Hematopoietic multipotent progenitor cell treated with erythropoietin and hydrocortisone succinate and interleukin-3 and kit ligand, for 17 days (in vitro differentiated cells): ENCODE results near the gene CASQ2.

ENCODE experiments used
- DNase-seq: peaks from one replicate; pipeline ENCODE4 v3.0.0-alpha.2; 2015; ENCODE audit warnings: low spot score

Gene CASQ2

GRCh38 chr1:115768549-115768948 lies at the start of gene CASQ2:
Gene CASQ2 (minus strand): TSS chr1:115768714. CDS start chr1:115768541, 173 bp downstream.
- no peak for DNase-seq

- DNase-seq: no peak
Measured at GRCh38 chr1:115815694-115816093, 47.2 kb upstream of the CASQ2 start.

GRCh38 chr1:115814685-115815398 lies 46.3 kb upstream of the CASQ2 start:
- DNase-seq: no peak

GRCh38 chr1:115813727-115814126 lies 45.2 kb upstream of the CASQ2 start:
- no peak for DNase-seq

- DNase-seq: no peak
Measured at GRCh38 chr1:115811140-115811828, 42.8 kb upstream of the CASQ2 start.

- DNase-seq: no peak
Measured at GRCh38 chr1:115810609-115811008, 42.1 kb upstream of the CASQ2 start.

GRCh38 chr1:115809847-115810246 lies 41.3 kb upstream of the CASQ2 start:
- DNase-seq: no peak

- DNase-seq: no peak
Measured at GRCh38 chr1:115809076-115809475, 40.6 kb upstream of the CASQ2 start.

- peak; percentile 41 for DNase-seq
Measured at GRCh38 chr1:115807723-115808122, 39.2 kb upstream of the CASQ2 start.

GRCh38 chr1:115805597-115805996 lies 37.1 kb upstream of the CASQ2 start:
- DNase-seq: no peak

GRCh38 chr1:115802416-115802815 lies 33.9 kb upstream of the CASQ2 start:
- DNase-seq: no peak

- no peak for DNase-seq
Measured at GRCh38 chr1:115797486-115797885, 29.0 kb upstream of the CASQ2 start.

GRCh38 chr1:115796897-115797296 lies 28.4 kb upstream of the CASQ2 start:
- no peak for DNase-seq

GRCh38 chr1:115796036-115796435 lies 27.5 kb upstream of the CASQ2 start:
- no peak for DNase-seq

GRCh38 chr1:115794976-115795639 lies 26.6 kb upstream of the CASQ2 start:
- no peak for DNase-seq

GRCh38 chr1:115793162-115793561 lies 24.6 kb upstream of the CASQ2 start:
- DNase-seq: no peak

GRCh38 chr1:115791816-115792215 lies 23.3 kb upstream of the CASQ2 start:
- no peak for DNase-seq

GRCh38 chr1:115790846-115791245 lies 22.3 kb upstream of the CASQ2 start:
- no peak for DNase-seq

- no peak for DNase-seq
Measured at GRCh38 chr1:115790356-115790755, 21.8 kb upstream of the CASQ2 start.

- no peak for DNase-seq
Measured at GRCh38 chr1:115783311-115783710, 14.8 kb upstream of the CASQ2 start.

GRCh38 chr1:115782571-115783281 lies 14.2 kb upstream of the CASQ2 start:
- no peak for DNase-seq

- DNase-seq: no peak
Measured at GRCh38 chr1:115781851-115782250, 13.3 kb upstream of the CASQ2 start.

GRCh38 chr1:115781343-115781742 lies 12.8 kb upstream of the CASQ2 start:
- no peak for DNase-seq
